ENCODE data around the gene TUBB6. TPM values are rescaled to one million over a fixed set of nuclear protein-coding genes. Genes with fewer than 3 reads are reported as not detected.

Gene TUBB6
- total and polyA plus RNA-seq, 12 donors: 61.9 to 602 (median 92.1) TPM

DNA sequence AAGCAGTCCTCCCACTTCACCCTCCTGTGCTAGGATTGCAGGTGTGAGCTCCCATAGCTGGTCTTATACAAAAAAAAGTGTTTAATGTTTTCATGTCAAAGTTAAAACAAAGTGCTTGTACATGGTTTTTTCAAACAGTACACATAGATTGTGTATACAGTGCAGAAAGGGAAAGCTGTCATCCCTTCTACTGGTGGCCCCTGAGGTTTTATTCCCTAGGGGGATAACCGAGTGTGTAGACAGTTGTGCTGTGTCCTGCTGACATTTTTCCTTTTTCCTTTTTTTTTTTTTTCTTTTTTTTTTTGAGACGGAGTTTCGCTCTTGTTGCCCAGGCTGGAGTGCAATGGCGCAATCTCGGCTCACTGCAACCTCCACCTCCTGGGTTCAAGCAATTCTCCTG lies 10.8 kb downstream of the TUBB6 start:
- peaks cover 14 to 84% (median 52%) of the 10 kb centered on the region in 9 donors for H3K4me1 ChIP-seq
- no peaks in the 10 kb centered on the region for H3K9me3 ChIP-seq
- H3K27me3 ChIP-seq: no peaks in the 10 kb centered on the region
- DNase-seq: no peak
- intact Hi-C loops (cut with DNase I): loop anchor here in 1 of 10 donors (10.0 kb wide), 1 partner anchor 56 kb away; the partner anchor contains the start of gene AFG3L2
- H3K4me3 ChIP-seq: no peak overlapping the region
- ATAC-seq: no peak
- peak overlapping the region in 8 of 10 donors; percentile 61 to 86 (median 73) for H3K27ac ChIP-seq
- WGBS, 2 donors: 55 to 76% methylated on average over 3 to 5 of the region's 5 CpGs
- H3K36me3 ChIP-seq: peaks cover 0 to 93% (median 15%) of the 10 kb centered on the region in 9 donors
- TF ChIP-seq, protein P1, sequence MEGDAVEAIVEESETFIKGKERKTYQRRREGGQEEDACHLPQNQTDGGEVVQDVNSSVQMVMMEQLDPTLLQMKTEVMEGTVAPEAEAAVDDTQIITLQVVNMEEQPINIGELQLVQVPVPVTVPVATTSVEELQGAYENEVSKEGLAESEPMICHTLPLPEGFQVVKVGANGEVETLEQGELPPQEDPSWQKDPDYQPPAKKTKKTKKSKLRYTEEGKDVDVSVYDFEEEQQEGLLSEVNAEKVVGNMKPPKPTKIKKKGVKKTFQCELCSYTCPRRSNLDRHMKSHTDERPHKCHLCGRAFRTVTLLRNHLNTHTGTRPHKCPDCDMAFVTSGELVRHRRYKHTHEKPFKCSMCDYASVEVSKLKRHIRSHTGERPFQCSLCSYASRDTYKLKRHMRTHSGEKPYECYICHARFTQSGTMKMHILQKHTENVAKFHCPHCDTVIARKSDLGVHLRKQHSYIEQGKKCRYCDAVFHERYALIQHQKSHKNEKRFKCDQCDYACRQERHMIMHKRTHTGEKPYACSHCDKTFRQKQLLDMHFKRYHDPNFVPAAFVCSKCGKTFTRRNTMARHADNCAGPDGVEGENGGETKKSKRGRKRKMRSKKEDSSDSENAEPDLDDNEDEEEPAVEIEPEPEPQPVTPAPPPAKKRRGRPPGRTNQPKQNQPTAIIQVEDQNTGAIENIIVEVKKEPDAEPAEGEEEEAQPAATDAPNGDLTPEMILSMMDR (IDR thresholded peaks at IDR 0.05): no peak

DNA sequence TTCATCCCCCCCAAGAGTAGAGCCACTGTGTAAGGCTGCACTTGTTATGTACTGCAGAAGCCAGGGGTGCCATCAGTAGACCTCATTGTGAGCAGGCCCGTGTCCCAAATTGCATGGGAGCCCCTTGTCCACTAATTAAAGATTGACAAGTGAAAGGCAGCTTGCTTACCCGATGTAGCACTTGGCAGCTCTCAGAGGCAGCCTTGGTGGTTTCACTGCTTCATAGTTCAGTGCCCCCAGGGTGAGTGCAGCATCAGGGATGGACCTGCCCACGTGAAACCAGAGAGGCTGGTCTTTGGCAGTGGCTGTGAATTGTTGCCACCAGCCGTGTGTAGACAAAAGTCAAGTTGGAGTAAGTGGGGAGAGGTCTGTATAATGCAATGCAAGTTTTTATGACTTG lies 13.3 kb downstream of the TUBB6 start:
- TF ChIP-seq, protein P1 (IDR thresholded peaks at IDR 0.05): no peak
- DNase-seq (no peak), ATAC-seq (no peak)
- intact Hi-C loops (cut with DNase I): no loop called here
- 49 to 51% methylated on average over 4 of the region's 4 CpGs for whole genome bisulfite sequencing, 2 donors
- H3K27ac ChIP-seq: peak overlapping the region in 4 of 10 donors; percentile 4 to 41 (median 14)
- H3K9me3 ChIP-seq: no peaks in the 10 kb centered on the region
- peaks cover 0 to 96% (median 37%) of the 10 kb centered on the region in 9 donors for H3K36me3 ChIP-seq
- peaks cover 7 to 63% (median 29%) of the 10 kb centered on the region in 9 donors for H3K4me1 ChIP-seq
- no peaks in the 10 kb centered on the region for H3K27me3 ChIP-seq
- no peak overlapping the region for H3K4me3 ChIP-seq

DNA sequence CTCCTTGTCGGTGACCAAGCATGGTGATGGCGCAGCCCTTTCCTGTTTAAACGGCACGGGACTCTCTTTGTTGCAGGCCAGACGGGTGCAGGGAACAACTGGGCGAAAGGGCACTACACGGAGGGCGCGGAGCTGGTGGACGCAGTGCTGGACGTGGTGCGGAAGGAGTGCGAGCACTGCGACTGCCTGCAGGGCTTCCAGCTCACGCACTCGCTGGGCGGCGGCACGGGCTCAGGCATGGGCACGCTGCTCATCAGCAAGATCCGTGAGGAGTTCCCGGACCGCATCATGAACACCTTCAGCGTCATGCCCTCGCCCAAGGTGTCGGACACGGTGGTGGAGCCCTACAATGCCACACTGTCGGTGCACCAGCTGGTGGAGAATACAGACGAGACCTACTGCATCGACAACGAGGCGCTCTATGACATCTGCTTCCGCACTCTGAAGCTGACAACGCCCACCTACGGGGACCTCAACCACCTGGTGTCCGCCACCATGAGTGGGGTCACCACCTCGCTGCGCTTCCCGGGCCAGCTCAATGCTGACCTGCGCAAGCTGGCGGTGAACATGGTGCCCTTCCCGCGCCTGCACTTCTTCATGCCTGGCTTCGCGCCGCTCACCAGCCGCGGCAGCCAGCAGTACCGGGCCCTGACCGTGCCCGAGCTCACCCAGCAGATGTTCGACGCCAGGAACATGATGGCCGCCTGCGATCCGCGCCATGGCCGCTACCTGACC lies 17.1 kb downstream of the TUBB6 start:
- no peak for ATAC-seq

DNA sequence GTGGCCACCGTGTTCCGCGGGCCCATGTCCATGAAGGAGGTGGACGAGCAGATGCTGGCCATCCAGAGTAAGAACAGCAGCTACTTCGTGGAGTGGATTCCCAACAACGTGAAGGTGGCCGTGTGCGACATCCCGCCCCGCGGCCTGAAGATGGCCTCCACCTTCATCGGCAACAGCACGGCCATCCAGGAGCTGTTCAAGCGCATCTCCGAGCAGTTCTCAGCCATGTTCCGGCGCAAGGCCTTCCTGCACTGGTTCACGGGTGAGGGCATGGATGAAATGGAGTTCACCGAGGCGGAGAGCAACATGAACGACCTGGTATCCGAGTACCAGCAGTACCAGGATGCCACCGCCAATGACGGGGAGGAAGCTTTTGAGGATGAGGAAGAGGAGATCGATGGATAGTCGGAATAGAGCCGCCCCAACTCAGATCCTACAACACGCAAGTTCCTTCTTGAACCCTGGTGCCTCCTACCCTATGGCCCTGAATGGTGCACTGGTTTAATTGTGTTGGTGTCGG lies 17.7 kb downstream of the TUBB6 start:
- H3K36me3 ChIP-seq: peaks cover 0 to 100% (median 55%) of the 10 kb centered on the region in 9 donors
- H3K9me3 ChIP-seq: no peaks in the 10 kb centered on the region
- ATAC-seq (no peak), DNase-seq (no peak)
- H3K4me3 ChIP-seq: no peak overlapping the region
- H3K27me3 ChIP-seq: no peaks in the 10 kb centered on the region
- WGBS, 2 donors: 97% methylated on average over 29 of the region's 29 CpGs
- H3K27ac ChIP-seq: peak overlapping the region in 1 of 10 donors; percentile 54
- peaks cover 2 to 56% (median 30%) of the 10 kb centered on the region in 9 donors for H3K4me1 ChIP-seq
- TF ChIP-seq, protein P1 (IDR thresholded peaks at IDR 0.05): no peak
- intact Hi-C loops (cut with DNase I): loop anchor here in 3 of 10 donors (5.0 kb wide), 2 partner anchors 37 to 47 kb away; no protein-coding TSS in a partner anchor

More for the DNA sequence above, 17.1 kb downstream of the TUBB6 start:
- Histone ChIP-seq H3K36me3 (peaks cover 0 to 100% (median 60%) of the 10 kb centered on the region in 9 donors), H3K27ac (no peak overlapping the region), H3K4me3 (no peak overlapping the region), H3K4me1 (peaks cover 2 to 61% (median 30%) of the 10 kb centered on the region in 9 donors), H3K9me3 (no peaks in the 10 kb centered on the region), H3K27me3 (no peaks in the 10 kb centered on the region)
- TF ChIP-seq, protein P1 (IDR thresholded peaks at IDR 0.05): no peak
- DNase-seq: no peak
- intact Hi-C loops (cut with DNase I): loop anchor here in 3 of 10 donors (5.0 kb wide), 2 partner anchors 37 to 47 kb away; no protein-coding TSS in a partner anchor
- WGBS, 2 donors: 96 to 97% methylated on average over 58 of the region's 58 CpGs

Data from heart right ventricle (tissue), 16 donors.